GM21717 (cell line): Measurements from ENCODE around the gene TMEM108.

Experiments used
- ATAC-seq: cut with Tn5 transposase; IDR thresholded peaks from one replicate; pipeline ENCODE4 v1.9.1; 2021; ENCODE audit warnings: mild to moderate bottlenecking, moderate library complexity; ENCODE audit not compliant: unreplicated experiment

The TMEM108 gene

DNA sequence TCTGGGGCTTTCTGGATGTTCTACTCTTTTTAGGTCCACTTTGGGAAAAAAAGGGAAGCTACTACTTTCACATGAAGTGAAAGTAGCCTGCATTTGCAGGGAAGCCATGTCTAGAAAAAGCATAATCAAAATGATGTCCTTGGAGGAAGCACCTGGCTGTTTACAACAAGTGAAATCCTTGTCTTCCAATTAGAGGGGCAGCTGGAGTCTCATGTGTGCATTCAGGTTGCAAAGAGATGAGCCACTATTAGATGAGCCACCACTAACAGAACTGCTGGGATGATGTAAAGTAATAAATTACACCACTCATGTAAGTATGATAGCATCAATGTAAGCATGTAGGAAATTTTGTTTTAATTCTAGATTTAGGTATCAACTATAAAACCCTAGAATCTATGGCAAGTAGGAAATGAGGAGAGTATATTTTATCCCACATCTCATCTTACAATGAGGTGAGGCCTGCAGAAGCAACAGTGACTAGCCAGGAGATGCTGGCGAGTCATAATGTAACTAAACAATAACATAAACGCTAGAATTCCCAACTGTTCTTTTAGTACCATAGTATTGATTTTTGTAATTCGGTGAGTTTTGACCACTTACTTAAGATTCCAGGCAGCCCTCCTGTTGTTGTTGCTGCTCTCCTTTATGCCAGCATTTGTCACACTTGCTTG lies 75.9 kb downstream of the TMEM108 start:
- no peak for ATAC-seq

DNA sequence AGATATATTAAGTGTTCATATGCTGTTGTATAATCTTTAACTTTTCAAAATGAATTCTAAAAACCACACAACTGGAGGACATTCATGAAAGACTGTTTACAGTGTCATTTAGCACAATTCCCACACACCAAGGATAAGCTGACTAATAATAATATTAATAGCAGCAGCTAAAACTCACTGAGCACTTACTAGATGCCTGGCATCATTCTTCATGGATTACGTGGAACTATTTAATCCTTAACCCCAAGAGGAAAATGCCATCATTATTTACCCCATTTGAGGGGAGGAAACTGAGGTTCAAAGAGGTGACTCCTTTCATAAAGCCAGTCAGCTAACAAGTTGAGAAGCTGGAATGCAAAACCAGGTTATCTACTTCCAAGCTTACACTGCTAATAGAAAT lies 77.0 kb downstream of the TMEM108 start:
- no peak for ATAC-seq

DNA sequence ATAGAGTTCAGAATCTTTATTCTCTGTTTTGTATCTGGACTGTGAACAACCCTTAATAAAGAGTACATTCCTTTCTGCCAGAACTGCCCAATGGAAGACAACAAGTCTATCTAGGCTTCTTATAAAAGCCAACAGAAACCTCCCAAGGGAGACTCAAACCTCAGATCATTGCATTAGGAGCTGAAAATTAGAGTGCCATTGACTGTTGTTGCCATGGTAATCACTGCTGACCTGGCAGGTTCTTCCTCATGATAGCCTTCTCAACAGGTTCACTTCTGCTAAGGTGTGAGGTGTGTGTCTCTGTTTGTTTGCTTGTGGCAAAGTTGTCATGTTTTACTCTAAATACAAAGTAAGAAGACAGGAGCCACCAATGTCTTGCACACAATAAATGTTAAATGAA lies 79.2 kb downstream of the TMEM108 start:
- no peak for ATAC-seq

DNA sequence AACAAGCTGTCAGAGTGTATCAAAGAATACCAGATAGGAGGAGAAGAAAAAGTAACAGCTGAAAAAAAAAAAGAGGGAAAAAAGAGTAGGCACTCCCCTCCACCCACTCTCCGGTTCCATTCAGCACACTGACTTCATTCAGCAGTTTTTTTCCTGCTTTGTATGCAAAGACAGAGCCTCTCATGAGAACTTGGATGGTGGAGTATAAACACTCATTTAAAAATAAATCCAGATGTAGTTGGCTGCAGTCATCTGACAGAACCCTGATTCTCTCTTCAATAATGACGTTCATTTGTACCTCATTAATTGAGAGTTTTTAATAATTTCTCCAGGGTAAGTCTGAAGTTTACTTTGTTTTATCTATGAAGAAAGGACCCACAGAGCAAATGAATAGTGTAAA lies 81.0 kb downstream of the TMEM108 start:
- no peak for ATAC-seq

DNA sequence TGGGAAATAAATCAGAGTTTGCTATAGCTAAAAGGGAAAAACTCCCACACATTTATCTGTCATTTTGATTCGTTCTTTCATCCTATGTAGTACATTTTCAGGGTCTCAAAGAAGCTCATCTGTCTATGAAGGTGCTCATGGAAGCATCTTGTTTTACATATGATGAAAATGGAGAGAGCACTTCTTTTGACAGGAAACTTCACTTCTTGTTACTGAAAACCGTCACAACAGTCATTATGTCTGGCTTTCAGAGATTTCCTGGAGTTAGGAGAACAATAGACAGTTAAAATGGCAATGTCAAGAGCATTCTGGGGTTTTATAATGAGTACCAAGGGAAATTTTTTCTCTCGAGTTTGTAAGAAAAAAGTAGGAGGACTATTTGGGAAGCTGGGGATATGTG lies 83.3 kb downstream of the TMEM108 start:
- no peak for ATAC-seq

DNA sequence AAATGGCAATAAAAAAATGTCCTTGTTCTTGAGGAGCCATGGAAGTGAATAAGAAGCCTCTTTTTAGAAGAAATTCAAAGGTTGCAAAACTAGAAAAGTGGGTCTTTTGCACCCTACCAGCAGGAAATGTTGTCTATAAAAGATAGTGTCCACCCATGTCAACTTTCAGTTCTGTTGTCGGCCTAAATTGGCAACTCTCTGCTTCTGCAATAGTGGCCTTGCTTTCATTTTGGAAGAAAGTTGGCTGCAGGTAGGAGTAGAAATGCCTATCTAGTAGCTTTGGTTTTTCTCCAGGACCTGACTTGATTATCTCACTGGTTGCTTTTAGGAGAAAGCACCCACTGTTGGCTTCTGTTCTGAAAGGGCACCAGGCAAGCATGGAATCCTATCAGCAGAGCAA lies 85.4 kb downstream of the TMEM108 start:
- no peak for ATAC-seq

DNA sequence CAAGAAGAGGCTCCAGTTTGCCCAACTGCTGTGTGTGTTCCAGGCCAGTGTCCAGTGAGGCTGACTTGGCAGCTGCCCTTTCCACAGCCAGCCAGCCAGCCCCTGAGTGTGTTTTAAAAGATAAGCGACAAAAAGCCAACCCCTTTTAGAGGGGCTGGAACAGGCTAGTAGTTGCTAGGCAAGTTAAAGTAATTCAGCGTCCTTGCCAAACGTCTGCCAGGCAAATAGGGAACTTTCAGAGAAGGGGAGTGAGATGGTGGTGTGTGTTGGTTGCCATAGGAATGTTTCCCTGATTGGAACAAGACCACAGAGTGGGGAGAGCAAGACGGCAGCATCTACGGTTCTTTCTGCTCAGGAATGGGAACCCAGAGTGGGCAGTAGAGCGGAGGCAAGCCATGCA lies 86.3 kb downstream of the TMEM108 start:
- no peak for ATAC-seq

DNA sequence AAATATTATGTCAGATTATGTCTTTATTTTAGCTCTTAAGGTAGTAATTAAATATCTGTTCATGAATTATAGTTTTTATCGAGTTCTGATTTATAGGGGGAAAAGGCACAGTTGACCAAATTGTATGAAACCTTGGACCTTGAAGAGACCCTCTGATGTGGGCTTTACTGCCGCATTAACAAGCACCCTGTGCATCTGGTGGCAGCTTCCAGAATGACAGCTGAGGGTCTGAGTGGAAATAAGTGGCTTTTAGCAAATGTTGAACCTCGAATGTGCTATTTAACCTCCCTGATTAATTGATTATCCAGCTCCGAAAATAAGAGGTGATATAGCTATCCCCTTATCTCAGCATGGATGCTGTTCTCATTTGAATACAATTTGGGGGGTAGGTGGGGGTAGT lies 87.0 kb downstream of the TMEM108 start:
- ATAC-seq: no peak

DNA sequence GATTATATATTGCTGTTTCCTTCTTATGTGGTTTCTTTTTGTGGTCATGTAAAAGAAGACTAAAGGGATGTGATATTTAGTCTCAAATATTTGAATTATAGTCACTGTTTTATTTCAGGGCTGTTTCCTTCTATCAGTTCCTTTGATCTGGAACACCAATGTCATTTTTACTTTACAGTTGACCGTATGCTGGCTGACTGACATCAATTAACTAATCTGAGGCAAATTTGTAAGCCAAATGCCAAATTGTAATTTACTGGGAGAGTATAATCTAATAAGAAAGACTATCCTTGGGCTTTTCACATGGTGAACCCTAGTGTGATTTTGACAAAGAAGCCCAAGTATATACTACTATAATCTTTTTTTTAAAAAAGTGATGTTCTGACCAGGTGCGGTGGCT lies 87.6 kb downstream of the TMEM108 start:
- ATAC-seq: no peak

DNA sequence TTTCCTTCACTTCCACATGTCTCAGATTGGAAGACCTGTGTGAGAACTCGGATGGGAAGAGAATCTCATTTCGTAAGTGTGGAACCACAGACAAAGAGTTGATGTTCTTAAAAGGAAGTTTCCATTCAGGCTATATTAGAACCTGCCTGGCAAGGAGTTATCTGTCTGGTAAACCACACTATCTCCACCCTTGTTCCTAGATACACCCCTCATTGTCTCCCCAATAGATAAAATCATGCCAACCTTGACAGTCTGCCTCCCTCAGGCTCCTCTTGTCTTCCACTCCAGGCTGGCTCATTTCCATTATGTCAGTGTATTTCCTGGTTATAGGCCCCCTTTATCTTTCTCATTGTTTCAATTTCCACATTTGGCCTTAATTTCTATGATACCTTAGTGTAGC lies 89.2 kb downstream of the TMEM108 start:
- no peak for ATAC-seq

DNA sequence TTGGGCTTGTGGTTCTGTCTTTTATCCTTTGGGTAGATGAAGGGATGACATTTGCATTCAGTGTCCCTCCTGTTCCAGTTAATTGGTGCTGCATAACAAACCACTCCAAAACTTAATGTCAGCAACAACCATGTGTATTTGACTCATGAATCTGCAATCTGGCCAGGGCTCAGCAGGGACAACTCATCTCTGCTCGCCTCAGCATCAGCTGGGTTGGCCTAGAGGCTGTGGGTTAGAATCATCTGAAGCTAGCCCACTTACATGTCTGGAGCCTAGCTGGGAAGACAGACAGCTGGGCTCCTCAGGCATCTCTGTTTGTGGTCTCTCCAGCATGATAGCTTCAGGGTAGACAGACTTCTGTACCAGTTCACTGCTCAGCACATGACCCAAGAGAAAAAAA lies 92.0 kb downstream of the TMEM108 start:
- no peak for ATAC-seq

DNA sequence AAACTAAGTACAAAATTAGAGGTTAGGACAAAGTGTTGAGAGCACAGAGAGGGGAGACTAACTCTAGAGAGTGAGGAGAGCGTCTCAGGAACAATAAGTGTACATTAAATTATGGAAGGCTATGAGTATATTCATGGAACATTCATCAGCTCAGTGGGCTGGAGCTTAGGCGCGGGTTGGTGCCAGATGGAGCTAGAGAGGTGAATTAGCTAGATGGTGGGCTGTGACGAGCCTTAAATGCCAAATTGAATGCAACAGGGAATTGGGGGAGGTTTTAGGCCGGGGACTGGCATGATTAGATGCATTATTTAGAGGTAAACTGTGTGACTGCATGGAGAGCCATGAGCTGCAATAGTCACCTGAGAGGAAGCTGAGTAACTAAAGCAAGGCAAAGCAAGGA lies 97.1 kb downstream of the TMEM108 start:
- ATAC-seq: no peak

DNA sequence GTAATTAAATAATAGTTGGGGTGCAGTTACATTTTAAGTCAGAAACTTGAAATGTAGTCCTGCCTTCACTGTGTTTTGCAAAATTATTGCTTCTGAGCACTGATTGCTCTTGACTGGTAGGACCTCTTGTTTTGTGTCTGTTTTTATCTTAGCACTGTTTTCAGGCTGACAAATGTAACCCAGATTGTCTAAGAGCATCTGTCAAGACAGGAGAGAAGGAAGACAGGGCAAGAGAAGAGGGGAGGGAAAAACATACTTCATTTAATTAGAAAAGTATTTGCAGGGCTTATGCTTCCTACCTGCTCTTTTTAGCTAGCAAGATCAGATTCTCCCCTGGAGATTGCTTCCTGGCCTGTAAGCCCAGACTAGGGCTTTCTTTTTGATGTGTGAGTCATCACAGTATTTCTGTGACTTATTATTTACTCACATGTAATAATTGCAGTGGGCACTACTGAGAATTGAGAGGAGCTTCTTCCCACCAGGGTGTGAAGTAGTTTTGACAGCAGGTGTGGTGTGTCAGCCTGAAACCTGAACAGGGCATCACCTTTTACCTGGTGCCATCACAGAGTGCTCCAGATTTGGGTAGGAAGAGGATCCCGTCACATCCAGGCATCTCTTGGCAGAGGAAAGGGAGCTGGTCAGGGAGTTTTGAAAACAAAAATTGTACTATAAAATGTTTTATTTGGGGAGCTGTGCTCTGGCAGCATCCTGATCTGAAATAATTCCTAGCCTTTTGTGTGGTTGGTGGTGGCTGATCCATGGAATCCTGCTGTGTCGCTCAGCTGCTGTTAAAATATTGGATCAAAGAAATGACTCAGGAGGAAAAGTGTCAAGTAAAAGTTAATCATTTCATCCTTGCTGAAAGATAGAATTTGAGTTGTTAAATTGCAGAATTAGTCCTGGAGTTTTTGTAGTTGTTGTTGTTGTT lies 98.2 kb downstream of the TMEM108 start:
- ATAC-seq: peak; percentile 58

DNA sequence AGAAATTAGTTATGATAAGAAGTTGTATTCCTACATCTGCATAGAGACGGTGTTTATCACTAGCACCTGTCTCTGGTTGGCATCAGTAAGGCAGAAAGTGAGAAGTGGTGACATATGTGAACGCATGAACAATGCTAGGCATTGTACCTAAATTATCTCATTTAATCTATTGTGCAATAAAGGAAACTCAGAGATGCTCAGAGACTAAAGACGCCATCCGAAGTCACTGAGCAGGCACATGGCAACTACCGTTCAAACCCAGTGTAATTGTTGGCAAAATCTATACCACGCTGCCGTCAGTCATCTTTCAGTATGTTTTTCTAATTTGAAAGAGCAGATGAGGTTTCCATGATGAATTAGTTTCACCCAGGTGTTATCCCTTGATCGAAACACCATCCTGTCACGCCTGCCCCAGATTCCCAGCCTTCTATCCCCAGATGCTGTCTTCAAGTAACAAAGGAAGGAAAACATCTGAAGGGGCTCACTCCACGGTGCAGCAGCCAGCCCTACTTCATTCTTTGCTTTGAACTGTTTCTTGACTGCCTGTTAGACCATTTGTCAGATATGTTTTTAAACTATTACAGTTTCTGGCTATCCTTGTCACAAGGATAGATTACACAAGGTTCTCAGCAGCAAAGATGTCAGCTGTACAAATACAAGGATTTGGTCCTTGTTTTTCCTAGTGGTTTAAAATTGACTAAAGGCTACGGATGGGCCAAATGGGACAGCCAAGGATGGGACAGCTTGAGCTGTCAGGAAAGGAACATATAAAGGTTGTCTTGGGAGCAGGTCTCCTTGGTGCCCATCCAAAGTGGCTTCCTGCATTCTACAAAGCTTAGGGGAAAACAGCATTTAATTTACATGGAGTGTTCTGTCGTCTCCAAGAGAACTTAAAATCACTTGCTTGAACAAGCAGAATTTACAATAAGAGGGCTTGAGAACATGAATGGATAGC lies 99.1 kb downstream of the TMEM108 start:
- no peak for ATAC-seq

DNA sequence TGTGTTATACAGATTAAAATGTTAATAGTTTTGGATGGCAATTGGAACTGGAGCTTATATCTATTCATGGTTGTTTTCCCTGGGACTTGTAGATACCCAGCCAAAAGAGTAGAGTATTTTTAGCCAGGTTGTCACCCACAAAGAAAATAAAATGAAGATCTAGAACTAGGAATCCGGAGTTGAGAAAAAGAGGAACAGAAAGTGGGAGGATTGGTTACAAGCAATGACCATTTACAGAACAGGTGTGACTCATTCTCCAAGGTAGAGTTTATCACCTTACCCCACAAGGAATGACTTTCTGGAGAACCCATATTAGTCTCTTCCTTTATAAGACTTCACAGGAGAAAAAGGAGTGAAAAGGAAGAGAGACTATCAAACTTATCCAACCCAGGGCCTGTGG lies 99.8 kb downstream of the TMEM108 start:
- ATAC-seq: peak; percentile 89

DNA sequence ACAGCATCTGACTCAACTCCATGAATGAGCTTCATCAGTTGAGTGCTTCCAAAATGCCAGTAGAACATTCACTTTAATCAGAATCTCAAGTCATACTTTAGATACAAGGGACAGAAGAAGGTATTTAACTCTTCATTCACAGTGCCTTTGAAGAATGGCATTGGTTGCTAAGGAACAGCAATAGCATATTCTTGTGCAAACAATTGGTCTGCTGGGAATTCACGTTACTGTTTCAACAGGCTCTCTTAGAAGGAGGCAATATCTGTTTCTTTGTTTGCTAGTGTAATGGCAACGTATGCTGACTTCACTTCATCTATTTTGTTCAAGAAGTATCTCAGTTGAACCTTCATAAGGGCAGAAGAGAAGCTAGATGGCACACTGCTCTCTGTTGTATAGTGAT lies 113.9 kb downstream of the TMEM108 start:
- no peak for ATAC-seq

DNA sequence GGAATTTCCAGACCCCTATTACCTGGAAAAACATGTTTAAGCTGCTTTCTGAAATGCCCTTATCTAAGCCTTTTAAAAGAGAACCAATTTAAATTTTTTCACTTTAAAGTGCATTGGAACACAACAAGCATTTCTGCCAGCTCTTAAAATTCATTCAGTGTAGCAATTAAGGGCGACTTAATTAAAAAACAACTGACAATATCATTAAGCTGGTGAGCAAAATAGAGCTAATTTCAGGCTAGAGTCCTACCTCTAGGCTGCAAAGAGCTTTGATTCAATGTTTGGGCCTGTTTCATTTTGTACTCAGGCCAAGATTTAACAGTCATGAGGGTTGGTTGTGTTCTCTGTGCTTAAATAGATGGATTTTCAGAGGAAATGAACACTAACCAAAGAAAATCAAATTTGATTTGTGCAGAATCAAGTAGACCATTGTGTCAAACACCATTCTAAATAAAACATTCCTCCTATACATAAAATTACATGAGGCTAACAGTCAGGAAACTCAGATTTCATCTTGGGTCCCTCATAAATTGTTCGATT lies 114.6 kb downstream of the TMEM108 start:
- ATAC-seq: no peak

DNA sequence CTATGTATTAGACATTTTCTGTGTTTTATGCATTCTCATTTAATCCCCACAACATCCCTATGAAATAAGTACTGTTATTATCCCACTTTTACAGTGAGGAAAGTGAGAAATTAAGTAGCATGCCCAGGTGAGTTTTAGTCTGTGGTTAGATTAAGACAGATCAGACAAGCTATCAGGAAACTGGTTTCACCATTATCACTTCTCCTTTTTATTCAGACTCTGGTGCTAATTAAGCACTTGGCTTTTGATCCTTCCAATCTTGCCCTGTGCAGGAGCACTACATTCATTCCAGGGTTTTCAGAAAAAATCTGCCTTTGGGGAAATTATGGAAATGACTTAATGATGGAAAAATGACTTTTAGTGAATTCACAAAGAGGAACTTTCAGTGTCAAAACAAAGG lies 115.2 kb downstream of the TMEM108 start:
- ATAC-seq: no peak

DNA sequence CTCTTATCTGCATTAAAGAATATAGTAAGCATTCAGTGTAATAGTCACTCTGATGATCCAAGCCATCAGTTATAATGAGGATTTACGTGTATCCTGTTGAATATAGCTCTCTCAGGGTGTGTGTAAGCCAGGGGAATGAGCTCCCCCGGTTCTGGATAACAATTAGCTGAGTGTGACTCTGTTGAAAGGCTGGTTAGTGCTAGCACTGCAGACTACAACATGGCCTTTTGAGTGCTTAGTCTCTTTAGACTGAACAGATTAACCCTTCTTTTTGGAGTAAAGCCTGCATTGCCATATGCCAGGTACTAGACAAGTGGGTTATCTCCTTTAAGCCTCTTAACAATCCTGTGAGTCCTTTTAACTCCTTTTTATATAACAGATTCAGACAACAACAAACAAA lies 119.5 kb downstream of the TMEM108 start:
- no peak for ATAC-seq

DNA sequence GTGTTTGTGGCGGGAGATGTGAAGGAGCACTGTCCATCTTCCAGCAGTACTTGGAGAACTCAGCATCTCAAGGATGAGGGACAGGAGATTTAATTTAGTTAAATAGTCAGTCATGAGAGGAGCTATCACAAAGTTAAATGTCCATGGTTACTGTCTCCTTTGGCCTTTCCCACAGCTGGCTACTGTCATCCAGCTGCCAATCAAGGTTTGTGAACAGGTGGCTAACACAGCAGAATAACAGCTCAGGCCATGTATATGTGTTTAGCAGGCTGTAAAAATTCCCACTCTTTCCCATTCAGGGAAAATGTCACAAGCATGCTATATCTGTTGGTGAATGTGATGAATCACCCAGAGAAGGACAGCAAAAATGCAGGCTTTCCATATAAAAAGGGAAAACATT lies 120.5 kb downstream of the TMEM108 start:
- no peak for ATAC-seq
